GM19395 (cell line): ENCODE results near the gene MID2.
"Not testable (repeated sequence)": the region's sequence is repeated elsewhere in the genome, so short reads cannot be mapped to it uniquely, and the experiment has no call there.

Experiments used
- ATAC-seq: cut with Tn5 transposase; IDR thresholded peaks from one replicate; pipeline ENCODE4 v1.9.1; 2021; ENCODE audit warnings: mild to moderate bottlenecking, moderate library complexity; ENCODE audit not compliant: unreplicated experiment

Gene MID2

GRCh38 chrX:107836958-107837357, 11.3 kb downstream of the MID2 start:
- ATAC-seq = no peak

GRCh38 chrX:107840971-107841370, 15.3 kb downstream of the MID2 start:
- no peak for ATAC-seq

GRCh38 chrX:107842715-107843400, 17.2 kb downstream of the MID2 start:
- no peak for ATAC-seq

DNA sequence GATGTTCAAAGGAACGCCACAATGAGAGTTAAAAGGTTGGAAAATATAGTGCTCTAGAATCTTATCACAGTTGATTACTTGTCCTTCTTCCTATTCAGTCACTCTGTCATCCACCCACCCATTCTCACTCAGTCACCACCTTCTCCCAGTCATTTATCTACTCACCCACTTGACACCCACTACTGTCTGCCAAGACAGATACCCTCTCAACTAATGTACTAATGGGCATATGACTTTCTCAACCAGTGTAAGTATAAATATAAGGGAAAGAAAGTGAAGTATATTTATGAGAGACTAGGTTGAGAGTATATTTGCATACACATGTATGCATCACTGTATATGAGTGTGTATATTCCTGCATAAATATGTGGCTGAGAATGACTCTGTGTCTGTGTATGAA, 20.0 kb downstream of the MID2 start:
- no peak for ATAC-seq

- ATAC-seq = no peak
Measured at GRCh38 chrX:107848591-107848990, 22.9 kb downstream of the MID2 start.

- ATAC-seq = no peak
Measured at GRCh38 chrX:107849747-107850421, 24.2 kb downstream of the MID2 start.

DNA sequence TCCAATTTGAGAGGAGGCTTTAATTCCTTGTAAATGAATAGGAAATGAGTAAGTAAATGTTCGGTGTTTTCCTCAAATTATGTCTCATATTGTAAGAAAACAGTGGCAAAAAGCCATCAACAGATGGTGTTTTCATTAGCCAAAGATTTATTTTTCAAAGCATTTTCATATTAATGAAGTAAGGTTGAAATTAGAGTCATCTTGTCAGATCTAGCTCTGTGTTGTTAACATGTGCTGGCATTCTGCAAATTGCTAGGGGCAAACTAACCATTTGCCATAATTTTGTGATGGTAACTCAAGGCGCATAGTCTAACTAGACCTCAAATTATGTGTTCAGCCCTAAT, 24.7 kb downstream of the MID2 start:
- no peak for ATAC-seq

DNA sequence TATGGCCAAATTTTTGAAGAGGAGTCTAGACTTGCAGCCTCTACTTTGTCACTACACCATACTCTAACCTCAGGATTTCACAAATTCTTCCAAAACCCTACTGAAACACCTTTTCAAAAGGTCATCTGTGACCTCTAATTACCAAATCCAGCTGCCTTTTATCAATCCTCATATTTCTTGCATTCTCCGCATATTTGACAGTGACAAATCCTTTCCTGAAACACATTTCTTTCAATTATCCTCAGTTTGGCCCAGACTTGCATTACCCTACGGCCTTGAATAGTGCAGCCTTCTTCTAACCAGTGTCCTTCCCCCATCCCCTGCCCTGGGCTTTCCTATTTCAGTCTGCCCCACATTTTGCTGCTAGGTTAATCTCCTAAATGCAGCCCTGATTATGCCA, 25.5 kb downstream of the MID2 start:
- no peak for ATAC-seq

DNA sequence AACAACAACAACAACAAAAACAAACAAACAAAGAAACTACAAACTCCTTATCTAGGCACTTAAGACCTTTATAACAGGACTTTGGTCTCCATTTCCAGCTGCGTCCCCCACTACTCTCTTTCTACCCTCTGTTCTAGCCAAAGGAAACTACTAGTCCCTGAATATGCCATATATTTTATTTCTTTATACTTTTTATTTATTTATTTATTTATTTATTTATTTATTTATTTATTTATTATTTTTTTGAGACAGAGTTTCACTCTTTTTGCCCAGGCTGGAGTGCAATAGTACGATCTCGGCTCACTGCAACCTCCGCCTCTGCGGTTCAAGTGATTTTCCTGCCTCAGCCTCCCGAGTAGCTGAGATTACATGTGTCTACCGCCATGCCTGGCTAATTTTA, 26.0 kb downstream of the MID2 start:
- not testable (repeated sequence) for ATAC-seq

GRCh38 chrX:107856289-107856688, 30.6 kb downstream of the MID2 start:
- no peak for ATAC-seq

DNA sequence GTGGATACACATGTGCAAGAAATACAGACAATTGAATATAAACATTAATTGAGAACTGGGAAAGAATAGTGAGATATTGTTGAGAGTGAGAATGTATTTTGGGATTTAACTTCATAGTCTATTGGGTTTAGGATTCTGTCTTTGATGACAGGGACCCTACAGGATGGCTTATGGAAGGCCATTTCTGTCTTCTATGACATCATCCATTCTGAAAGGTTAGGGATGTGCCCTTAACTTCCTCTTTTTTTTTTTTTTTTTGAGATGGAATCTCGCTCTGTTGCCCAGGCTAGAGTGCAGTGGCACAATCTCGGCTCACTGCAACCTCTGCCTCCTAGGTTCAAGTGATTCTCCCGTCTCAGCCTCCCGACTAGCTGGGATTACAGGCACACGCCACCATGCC, 31.4 kb downstream of the MID2 start:
- not testable (repeated sequence) for ATAC-seq

GRCh38 chrX:107857837-107858236, 32.2 kb downstream of the MID2 start:
- ATAC-seq = no peak

GRCh38 chrX:107861056-107861455, 35.4 kb downstream of the MID2 start:
- no peak for ATAC-seq

- ATAC-seq = no peak
Measured at GRCh38 chrX:107871136-107871535, 45.5 kb downstream of the MID2 start.

GRCh38 chrX:107878106-107878505, 52.4 kb downstream of the MID2 start:
- no peak for ATAC-seq

DNA sequence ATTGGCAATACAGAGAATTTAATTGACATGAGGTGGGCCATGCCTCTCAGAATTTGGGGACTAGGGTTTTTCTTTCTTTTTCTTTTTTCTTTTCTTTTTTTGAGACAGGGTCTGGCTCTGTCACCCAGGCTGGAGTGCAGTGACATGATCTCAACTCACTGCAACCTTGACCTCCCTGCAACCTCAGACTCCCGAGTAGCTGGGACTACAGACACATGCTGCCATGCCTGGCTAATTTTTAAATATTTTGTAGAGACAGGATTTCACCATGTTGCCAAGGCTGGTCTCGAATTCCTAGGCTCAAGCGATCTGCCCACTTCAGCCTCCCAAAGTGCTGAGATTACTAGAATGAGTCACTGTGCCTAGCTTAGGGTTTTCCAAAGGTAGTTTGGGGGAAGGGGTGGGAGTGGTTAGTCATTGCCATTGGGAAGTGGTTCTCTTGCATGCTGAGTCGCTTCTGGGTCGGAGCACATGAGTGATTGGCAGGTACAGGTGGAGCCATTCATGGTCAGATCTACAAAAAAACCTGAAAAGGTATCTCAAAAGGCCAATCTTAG, 54.5 kb downstream of the MID2 start:
- no peak for ATAC-seq

GRCh38 chrX:107894038-107894437, 68.4 kb downstream of the MID2 start:
- ATAC-seq = peak; percentile 89

- ATAC-seq = no peak
Measured at GRCh38 chrX:107902721-107903120, 77.1 kb downstream of the MID2 start.

- no peak for ATAC-seq
Measured at GRCh38 chrX:107905366-107905765, 79.7 kb downstream of the MID2 start.

DNA sequence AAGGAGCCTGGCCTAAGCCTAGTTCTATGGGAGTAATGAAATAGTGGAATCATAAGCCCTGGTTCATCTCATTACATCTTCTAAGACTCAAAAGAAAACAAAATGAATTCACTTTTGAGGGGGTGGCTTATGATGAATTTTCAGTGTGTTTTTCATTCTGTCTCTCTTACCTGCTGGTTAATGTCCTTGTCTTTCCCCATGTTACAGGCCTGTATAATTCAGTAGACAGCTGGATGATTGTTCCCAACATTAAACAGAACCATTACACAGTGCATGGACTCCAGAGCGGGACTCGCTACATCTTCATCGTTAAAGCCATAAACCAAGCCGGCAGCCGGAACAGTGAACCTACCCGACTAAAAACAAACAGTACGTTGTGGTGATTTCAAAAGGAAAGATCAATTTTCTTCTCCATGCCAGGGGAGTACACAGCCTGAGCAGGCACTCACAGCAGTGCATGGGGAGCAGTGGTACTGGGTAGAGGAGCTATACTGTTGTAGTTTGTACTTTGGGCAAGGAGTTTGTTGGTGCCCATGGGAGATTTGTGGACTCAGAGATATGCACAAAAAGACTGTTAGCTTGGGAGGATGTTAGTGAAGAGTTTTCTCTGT, 98.6 kb downstream of the MID2 start:
- no peak for ATAC-seq

DNA sequence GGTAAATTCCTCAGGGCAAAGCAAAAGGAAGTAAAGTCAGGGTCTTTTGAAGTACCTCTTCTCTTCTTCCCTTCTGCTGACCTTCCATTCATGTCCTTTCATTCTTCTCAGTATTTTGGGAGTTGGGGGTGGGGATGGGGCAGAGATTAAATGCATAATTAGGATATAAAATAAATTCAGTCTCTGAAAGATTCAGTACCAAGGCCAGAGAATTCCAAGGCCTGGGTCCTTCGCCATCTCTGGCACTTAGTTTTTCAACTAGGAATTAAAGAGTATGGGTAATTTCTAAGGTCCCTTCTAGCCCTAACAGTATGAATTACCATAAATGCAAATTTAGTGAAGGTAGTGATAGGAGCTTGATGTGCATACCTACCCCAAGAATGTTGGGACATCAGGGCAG, 108.6 kb downstream of the MID2 start:
- no peak for ATAC-seq

DNA sequence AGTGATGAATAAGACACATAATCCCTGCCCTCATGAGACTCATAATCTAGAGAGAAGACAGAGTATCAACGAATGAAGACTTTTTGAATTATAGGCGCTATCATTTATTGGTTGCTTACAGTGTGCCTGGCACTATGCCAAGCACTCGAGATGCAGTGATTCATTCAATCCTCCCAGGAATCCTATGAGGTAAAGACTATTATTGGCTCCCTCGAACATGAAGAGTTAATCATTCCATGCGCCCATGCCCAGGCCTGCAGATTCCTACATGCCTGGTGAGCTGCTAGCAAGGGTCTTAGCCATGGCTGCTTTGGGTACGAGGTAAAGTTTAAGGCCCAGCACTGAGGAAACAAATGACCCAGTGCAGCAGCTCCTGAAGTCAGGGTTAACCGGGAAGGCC, 109.5 kb downstream of the MID2 start:
- no peak for ATAC-seq
